H1 (cell line): ENCODE results near the gene KLHL40. TPM values are rescaled to one million over a fixed set of nuclear protein-coding genes. Genes with fewer than 3 reads are reported as not detected.

ENCODE experiments used
- CTCF ChIA-PET: fragments of 300-600 bp; sonication (Branson Sonifier 250); formaldehyde crosslinking; loops from one replicate; lab custom pipeline; 2021; ENCODE audit not compliant: partially characterized antibody; lab: Charles Lee
- POLR2A ChIA-PET: fragments of 300-600 bp; sonication (Branson Sonifier 250); formaldehyde crosslinking; loops from one replicate; lab custom pipeline; 2021; ENCODE audit warnings: inconsistent platforms; ENCODE audit not compliant: partially characterized antibody; lab: Charles Lee
- DNase-seq, 2 experiments: peaks; one replicate each; pipeline versions ENCODE4 v3.0.0 to v3.0.0-alpha.2; 2010 to 2022; ENCODE audit warnings: low spot score in 2 of 2, low read depth in 1 of 2, mixed read lengths in 1 of 2
- FAIRE-seq: peaks from 2 replicates; lab custom pipeline; 2011; peaks lifted over from hg19 to GRCh38; lab: Jason Lieb, UNC
- H2AFZ ChIP-seq: 2 replicates; pipeline ENCODE4 v1.8.1; 2012; ENCODE audit warnings: low read length, inconsistent platforms
- H2AK5ac ChIP-seq: 2 replicates; pipeline ENCODE4 v1.6.1; 2013; ENCODE audit warnings: low read depth, low read length
- H2BK120ac ChIP-seq: replicated peaks from 2 replicates; pipeline ENCODE3; 2013; ENCODE audit warnings: low read depth, low read length, inconsistent platforms
- H2BK12ac ChIP-seq: 2 replicates; pipeline ENCODE4 v1.6.1; 2013; ENCODE audit warnings: low read depth, low read length
- H2BK15ac ChIP-seq: 2 replicates; pipeline ENCODE4 v1.6.1; 2013; ENCODE audit warnings: low read length
- H2BK20ac ChIP-seq: 2 replicates; pipeline ENCODE4 v1.6.1; 2013; ENCODE audit warnings: low read length
- H2BK5ac ChIP-seq: 2 replicates; pipeline ENCODE4 v1.6.1; 2013; ENCODE audit warnings: low read depth, low read length
- H3K14ac ChIP-seq: 2 replicates; pipeline ENCODE4 v1.6.1; 2013; ENCODE audit warnings: inconsistent platforms; ENCODE audit not compliant: insufficient read length
- H3K18ac ChIP-seq: 2 replicates; pipeline ENCODE4 v1.6.1; 2013; ENCODE audit warnings: low read length; ENCODE audit errors: extremely low read depth
- H3K23ac ChIP-seq: 2 replicates; pipeline ENCODE4 v1.6.1; 2013; ENCODE audit warnings: inconsistent platforms; ENCODE audit not compliant: insufficient read length
- H3K23me2 ChIP-seq: 2 replicates; pipeline ENCODE4 v1.6.1; 2013; ENCODE audit warnings: low read depth, low read length
- H3K27ac ChIP-seq: 2 replicates; pipeline ENCODE4 v1.6.1; 2011; ENCODE audit warnings: low read depth, low read length, inconsistent platforms
- H3K27me3 ChIP-seq, 4 experiments: replicated peaks in 1 of 4; 1 replicate in 1 of 4; 2 replicates in 3 of 4; pipeline versions ENCODE4 v1.6.1 to v1.8.1; 2011 to 2013; ENCODE audit warnings: low read length in 3 of 4, mild to moderate bottlenecking in 3 of 4, inconsistent platforms in 2 of 4, mixed read lengths in 2 of 4, moderate library complexity in 1 of 4; ENCODE audit not compliant: control insufficient read depth in 3 of 4, insufficient read depth in 3 of 4; ENCODE audit errors: extremely low read depth in 1 of 4
- H3K36me3 ChIP-seq, 4 experiments: 2 replicates each; pipeline versions ENCODE4 v1.6.1 to v1.8.1; 2011 to 2013; ENCODE audit warnings: mild to moderate bottlenecking in 4 of 4, low read length in 3 of 4, moderate library complexity in 2 of 4, control low read depth in 1 of 4, inconsistent platforms in 1 of 4; ENCODE audit not compliant: insufficient read depth in 4 of 4, control insufficient read depth in 2 of 4
- H3K4ac ChIP-seq: replicated peaks from 2 replicates; pipeline ENCODE3; 2013; ENCODE audit warnings: low read length, low read depth, mixed read lengths, inconsistent platforms; ENCODE audit not compliant: insufficient read length
- H3K4me1 ChIP-seq, 4 experiments: replicated peaks in 1 of 4; 1 replicate in 1 of 4; 2 replicates in 3 of 4; pipeline versions ENCODE4 v1.6.1 to v1.8.1; 2011 to 2013; ENCODE audit warnings: low read length in 3 of 4, inconsistent platforms in 2 of 4, mixed read lengths in 1 of 4; ENCODE audit not compliant: insufficient read depth in 4 of 4, control insufficient read depth in 3 of 4
- H3K4me2 ChIP-seq, 2 experiments: 2 replicates each; pipeline versions ENCODE4 v1.6.1 to v1.8.1; 2011 to 2013; ENCODE audit warnings: low read depth in 2 of 2, low read length in 2 of 2, control low read depth in 1 of 2, inconsistent platforms in 1 of 2, mild to moderate bottlenecking in 1 of 2; ENCODE audit not compliant: insufficient read depth in 1 of 2
- H3K4me3 ChIP-seq, 4 experiments: fragments of 200-600, 300-600 bp in 1 of 4; sonication (generic), shearing (Covaris generic), sonication (Bioruptor Twin) in 1 of 4; 2 replicates each; pipeline versions ENCODE4 v1.5.1 to v1.8.1; 2011 to 2016; ENCODE audit warnings: low read length in 4 of 4, low read depth in 3 of 4, control low read depth in 2 of 4, inconsistent platforms in 2 of 4, mild to moderate bottlenecking in 2 of 4, mixed read lengths in 1 of 4, moderate library complexity in 1 of 4; ENCODE audit not compliant: insufficient read depth in 2 of 4; ENCODE audit errors: extremely low read depth in 1 of 4
- H3K56ac ChIP-seq: replicated peaks from 2 replicates; pipeline ENCODE3; 2013; ENCODE audit warnings: low read depth, mild to moderate bottlenecking, mixed read lengths, low read length, inconsistent platforms; ENCODE audit not compliant: insufficient read length
- H3K79me1 ChIP-seq: 2 replicates; pipeline ENCODE4 v1.6.1; 2013; ENCODE audit warnings: low read depth, low read length, control low read depth
- H3K79me2 ChIP-seq, 2 experiments: 2 replicates each; pipeline versions ENCODE4 v1.6.1 to v1.8.1; 2012 to 2013; ENCODE audit warnings: low read length in 2 of 2, mild to moderate bottlenecking in 2 of 2, inconsistent platforms in 1 of 2; ENCODE audit not compliant: insufficient read depth in 2 of 2, control insufficient read depth in 1 of 2
- H3K9ac ChIP-seq, 4 experiments: replicated peaks in 1 of 4; 1 replicate in 1 of 4; 2 replicates in 3 of 4; pipeline versions ENCODE4 v1.6.1 to v1.8.1; 2011 to 2013; ENCODE audit warnings: low read depth in 3 of 4, low read length in 3 of 4, control low read depth in 2 of 4, mild to moderate bottlenecking in 2 of 4, moderate library complexity in 2 of 4, inconsistent platforms in 1 of 4; ENCODE audit errors: extremely low read depth in 1 of 4
- H3K9me3 ChIP-seq, 2 experiments: 2 replicates each; pipeline versions ENCODE4 v1.6.1 to v1.8.1; 2012 to 2013; ENCODE audit warnings: mild to moderate bottlenecking in 2 of 2, moderate library complexity in 2 of 2, control low read depth in 1 of 2, inconsistent platforms in 1 of 2, low read depth in 1 of 2, low read length in 1 of 2, mixed read lengths in 1 of 2; ENCODE audit not compliant: insufficient read depth in 2 of 2
- H4K20me1 ChIP-seq, 2 experiments: replicated peaks in 1 of 2; 2 replicates each; pipeline versions ENCODE3 to v1.8.1; 2011 to 2013; ENCODE audit warnings: inconsistent platforms in 2 of 2, low read length in 2 of 2, mild to moderate bottlenecking in 1 of 2; ENCODE audit not compliant: insufficient read depth in 2 of 2, control insufficient read depth in 1 of 2
- H4K5ac ChIP-seq: 2 replicates; pipeline ENCODE4 v1.6.1; 2013; ENCODE audit warnings: low read length, low read depth, mixed read lengths, inconsistent platforms; ENCODE audit not compliant: insufficient read length
- H4K8ac ChIP-seq: 2 replicates; pipeline ENCODE4 v1.8.0; 2013; ENCODE audit warnings: mild to moderate bottlenecking, moderate library complexity, low read length, inconsistent platforms; ENCODE audit not compliant: insufficient read depth; ENCODE audit errors: extremely low read depth
- H4K91ac ChIP-seq: replicated peaks from 2 replicates; pipeline ENCODE3; 2013; ENCODE audit warnings: low read length, mixed read lengths, inconsistent platforms; ENCODE audit not compliant: insufficient read length
- CEBPB ChIP-seq: IDR thresholded peaks from 2 replicates; pipeline ENCODE4 v1.6.1; 2012; ENCODE audit warnings: low read depth, low read length
- CHD1 ChIP-seq: IDR thresholded peaks from 2 replicates; pipeline ENCODE4 v1.6.1; 2012; ENCODE audit warnings: low read depth, low read length, improper control_type of control experiment
- JUND ChIP-seq: IDR thresholded peaks from 2 replicates; pipeline ENCODE4 v1.6.1; 2011; ENCODE audit warnings: mild to moderate bottlenecking, improper control_type of control experiment, low read length
- KDM4A ChIP-seq: IDR thresholded peaks from one replicate; pipeline ENCODE4 v1.7.1; 2012; ENCODE audit warnings: low read depth, mild to moderate bottlenecking, moderate library complexity, low read length, inconsistent platforms; ENCODE audit not compliant: severe bottlenecking
- NANOG ChIP-seq: IDR thresholded peaks from 2 replicates; pipeline ENCODE4 v1.6.1; 2011; ENCODE audit warnings: low read length, low read depth, mild to moderate bottlenecking, inconsistent platforms; ENCODE audit not compliant: insufficient read depth, poor library complexity, severe bottlenecking
- RAD21 ChIP-seq, 2 experiments: IDR thresholded peaks in 1 of 2; conservative IDR thresholded peaks in 1 of 2; 2 replicates each; pipeline ENCODE4 v1.6.1; 2011; ENCODE audit warnings: low read depth in 2 of 2, low read length in 2 of 2, improper control_type of control experiment in 1 of 2, inconsistent platforms in 1 of 2, mild to moderate bottlenecking in 1 of 2, moderate library complexity in 1 of 2
- SRF ChIP-seq: IDR thresholded peaks from 2 replicates; pipeline ENCODE4 v1.6.1; 2011; ENCODE audit warnings: mild to moderate bottlenecking, low read depth, low read length, moderate library complexity
- WGBS, 2 experiments: shearing (Covaris generic) in 1 of 2; methylation state at CpG; one replicate each; pipeline versions ENCODE4 v1.1.6 to v1.1.7; 2013 to 2015; ENCODE audit warnings: low lambda C conversion rate in 2 of 2, mixed read lengths in 2 of 2, inconsistent platforms in 1 of 2, low coverage in 1 of 2, missing lambda C conversion rate in 1 of 2; ENCODE audit not compliant: insufficient replicate concordance in 2 of 2, insufficient coverage in 1 of 2, insufficient read length in 1 of 2; ENCODE audit errors: extremely low coverage in 1 of 2, missing lambda C conversion rate in 1 of 2; 5-methylcytosine and 5-hydroxymethylcytosine counted together
- polyA plus RNA-seq, 7 experiments: library from polyadenylated mRNA; depleted of rRNA in 3 of 7; stranded (reverse) in 5 of 7; unstranded in 2 of 7; fragments of >200 nt in 5 of 7; fragments of 200-250 nt in 2 of 7; gene quantifications; 1 replicate in 5 of 7; 2 replicates in 1 of 7; 4 replicates in 1 of 7; pipeline versions ENCODE4 v1.2.1 to v1.2.3, GENCODE V29; 2011 to 2013; ENCODE audit warnings: missing spikeins in 2 of 7, mixed read lengths in 2 of 7
- total RNA-seq: library from RNA; stranded (reverse); fragmentation: NEBNext Ultra II Directional; extraction: Animal tissue kit (Norgen Biotek cat#: 25700); gene quantifications from 2 replicates; pipeline ENCODE4 v1.2.1, GENCODE V29; 2021
- TF ChIP-seq, protein P1 (sequence below): IDR thresholded peaks from 2 replicates; pipeline ENCODE4 v1.6.1; 2012; ENCODE audit warnings: inconsistent platforms

Gene KLHL40
- total and polyA plus RNA-seq, 2 of the 8 experiments (the other 6 are each of a cell fraction or from before 2014, with no cell fraction given): 0.02 TPM; not detected in 1

DNA sequence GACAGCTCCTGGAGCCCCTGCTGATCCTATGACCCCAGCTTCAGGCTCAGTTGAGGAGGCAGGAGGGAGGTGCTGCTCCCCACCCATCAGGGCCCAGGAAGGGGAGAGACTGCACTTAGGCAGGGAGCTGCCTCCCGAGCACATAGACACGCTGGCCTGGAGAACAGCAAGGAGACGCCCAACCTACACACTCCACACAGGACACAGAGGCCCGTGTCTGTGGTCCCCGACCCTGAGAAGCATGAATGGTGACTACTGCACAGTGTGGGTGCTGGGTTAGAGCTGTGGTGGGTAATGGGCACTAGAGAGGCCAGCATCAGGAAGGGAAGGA is 18.3 kb downstream of the KLHL40 start:
- TF ChIP-seq KDM4A (no peak), NANOG (no peak), CHD1 (no peak), CEBPB (no peak), JUND (no peak), SRF (no peak), RAD21 (IDR thresholded peaks at IDR 0.05 in 1 of 2, conservative IDR thresholded peaks at IDR 0.05 in 1 of 2; ENCODE audit: low read depth in 2 of 2, low read length in 2 of 2) (no peak)
- TF ChIP-seq, protein P1, sequence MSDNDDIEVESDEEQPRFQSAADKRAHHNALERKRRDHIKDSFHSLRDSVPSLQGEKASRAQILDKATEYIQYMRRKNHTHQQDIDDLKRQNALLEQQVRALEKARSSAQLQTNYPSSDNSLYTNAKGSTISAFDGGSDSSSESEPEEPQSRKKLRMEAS: no peak
- TF ChIP-seq, all 59 proteins: peak for 0
- FAIRE-seq (no peak), DNase-seq (peak in 1 of 2 experiments; percentile 38)
- Histone ChIP-seq H2BK20ac (no peak overlapping the region), H2BK15ac (no peak overlapping the region), H2BK5ac (no peak overlapping the region), H2BK12ac (0 out of 2 replicates have a peak overlapping the region, but pooled peaks have one; percentile 5), H3K36me3 (no peaks in the 10 kb centered on the region), H3K79me2 (no peaks in the 10 kb centered on the region), H3K27me3 (no peaks in the 10 kb centered on the region; a peak in 1 of 7 replicates), H3K9ac (no peak overlapping the region), H3K4me2 (no peak overlapping the region), H3K18ac (no peak overlapping the region), H2AFZ (no peak overlapping the region), H3K56ac (no peak overlapping the region), H3K79me1 (no peaks in the 10 kb centered on the region), H4K5ac (no peak overlapping the region), H2AK5ac (no peak overlapping the region), H3K9me3 (no peaks in the 10 kb centered on the region), H4K8ac (0 out of 2 replicates have a peak overlapping the region, but pooled peaks have one; percentile 4), H3K4ac (no peak overlapping the region), H3K4me1 (peaks cover 0 to 12% (median 0%) of the 10 kb centered on the region in 4 experiments; a peak in 3 of 7 replicates), H3K23me2 (peaks cover 2% of the 10 kb centered on the region; the same call in 1 of the 2 replicates), H3K27ac (no peak overlapping the region), H3K14ac (no peak overlapping the region), H4K20me1 (peaks cover 0 to 2% of the 10 kb centered on the region in 2 experiments), H2BK120ac (no peak overlapping the region), H3K4me3 (no peak overlapping the region), H4K91ac (no peak overlapping the region), H3K23ac (no peak overlapping the region)
- 93% methylated on average over 5 of the region's 5 CpGs; no CpG with 5 or more reads in 1 of the 2 experiments for WGBS, 2 experiments
- CTCF ChIA-PET: interaction anchor here (0.6 to 4.4 kb wide), 2 partner anchors 8 to 24 kb away, joined by 3 to 27 read pairs; no protein-coding TSS in a partner anchor
- POLR2A ChIA-PET: interaction anchor here (3.0 kb wide), 1 partner anchor 10 kb away, joined by 9 read pairs; no protein-coding TSS in a partner anchor
